HG02840 (cell line): ENCODE measurements around the gene B4GALT3.
A peak's percentile ranks its signal among the peaks of the same experiment; 100 is the strongest.

Experiments
- ATAC-seq: cut with Tn5 transposase; IDR thresholded peaks from one replicate; pipeline ENCODE4 v1.9.1; 2021; ENCODE audit warnings: mild to moderate bottlenecking, moderate library complexity, moderate number of reproducible peaks; ENCODE audit not compliant: unreplicated experiment, low FRiP score

The B4GALT3 gene

GRCh38 chr1:161206411-161207140 is 29.3 kb upstream of the B4GALT3 start:
- no peak for ATAC-seq

DNA sequence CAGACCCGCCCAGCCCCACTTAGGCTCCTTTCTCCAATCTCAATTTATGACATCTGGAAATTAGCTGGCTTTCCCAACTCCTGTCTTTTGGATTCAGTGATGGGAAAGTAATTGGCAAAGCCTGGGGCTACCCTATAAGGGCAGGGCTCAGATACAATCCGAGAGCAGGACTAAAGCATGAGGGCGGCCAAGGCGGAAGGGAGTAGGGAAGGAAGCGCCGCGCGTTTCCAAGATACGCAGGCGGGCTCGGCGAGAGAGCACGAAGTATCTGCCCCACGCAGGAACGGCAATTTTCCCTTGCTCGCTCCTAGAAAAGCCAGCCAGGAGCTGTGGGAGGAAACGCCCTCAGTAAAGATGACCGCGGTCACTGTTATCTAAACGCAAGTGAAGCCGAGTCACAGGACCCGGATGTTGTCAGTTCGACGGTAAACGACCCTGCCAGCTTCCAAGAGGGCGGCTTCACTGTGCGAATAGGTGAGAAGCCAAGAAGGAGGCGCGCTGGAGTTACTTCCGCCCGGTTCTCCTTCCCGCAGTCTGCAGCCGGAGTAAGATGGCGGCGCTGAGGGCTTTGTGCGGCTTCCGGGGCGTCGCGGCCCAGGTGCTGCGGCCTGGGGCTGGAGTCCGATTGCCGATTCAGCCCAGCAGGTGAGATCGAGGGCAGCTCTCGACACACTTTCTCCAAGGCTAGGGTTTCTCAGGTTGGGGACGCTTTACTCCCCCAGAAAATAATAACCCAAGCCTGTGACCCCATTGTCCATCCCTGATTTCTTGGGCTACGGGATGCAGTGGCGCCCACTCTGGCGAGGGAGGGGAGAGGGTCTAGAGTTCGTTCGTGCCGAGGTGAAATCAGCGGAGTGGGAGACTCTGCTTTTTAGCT is 24.8 kb upstream of the B4GALT3 start, which contains the start of gene NDUFS2:
TSS of gene NDUFS2 (plus strand) at position 532 of the 877 bp plus-strand sequence. CDS start at position 551, 19 bp downstream.
- peak; percentile 89 for ATAC-seq

DNA sequence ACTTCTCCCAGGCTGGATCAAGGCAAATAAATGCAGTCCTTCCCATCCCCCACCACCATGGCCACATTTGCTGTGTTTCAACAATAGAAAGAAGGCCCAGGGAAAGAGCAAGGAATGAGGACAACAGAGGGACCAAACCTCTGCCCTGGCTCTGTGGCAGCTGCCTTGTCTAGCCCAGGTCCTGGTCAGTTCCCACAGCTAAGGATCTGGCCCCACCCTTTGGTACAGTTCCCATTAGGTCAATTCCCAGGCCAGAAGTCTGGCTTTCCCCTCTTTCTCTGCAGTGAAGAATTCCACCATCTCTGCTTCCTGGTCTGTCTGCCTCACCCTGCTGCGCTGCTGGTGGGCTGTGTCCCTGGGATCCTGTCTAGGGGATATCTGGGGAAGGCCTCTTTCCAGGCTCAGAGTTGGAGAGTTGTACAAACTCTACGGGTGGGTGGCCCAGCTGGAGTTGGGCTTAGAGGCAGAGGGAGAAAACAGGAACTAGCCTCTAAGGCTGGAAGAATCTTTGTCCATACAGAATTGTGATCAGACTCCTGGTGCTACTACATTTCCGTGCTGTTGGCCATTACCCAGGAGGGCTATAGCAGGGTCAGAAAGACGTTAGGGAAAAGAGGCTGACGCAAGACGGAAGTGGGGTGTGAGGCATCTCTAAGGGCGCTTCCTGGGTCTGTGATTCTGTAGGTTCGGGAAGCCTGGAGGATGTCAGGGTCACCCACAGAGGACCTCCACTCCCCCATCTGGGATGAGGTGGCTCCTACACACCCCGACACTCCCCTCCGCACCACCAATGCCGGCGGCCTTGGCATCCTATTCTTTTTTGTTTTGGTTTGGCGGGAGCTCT is 23.9 kb upstream of the B4GALT3 start:
- no peak for ATAC-seq

DNA sequence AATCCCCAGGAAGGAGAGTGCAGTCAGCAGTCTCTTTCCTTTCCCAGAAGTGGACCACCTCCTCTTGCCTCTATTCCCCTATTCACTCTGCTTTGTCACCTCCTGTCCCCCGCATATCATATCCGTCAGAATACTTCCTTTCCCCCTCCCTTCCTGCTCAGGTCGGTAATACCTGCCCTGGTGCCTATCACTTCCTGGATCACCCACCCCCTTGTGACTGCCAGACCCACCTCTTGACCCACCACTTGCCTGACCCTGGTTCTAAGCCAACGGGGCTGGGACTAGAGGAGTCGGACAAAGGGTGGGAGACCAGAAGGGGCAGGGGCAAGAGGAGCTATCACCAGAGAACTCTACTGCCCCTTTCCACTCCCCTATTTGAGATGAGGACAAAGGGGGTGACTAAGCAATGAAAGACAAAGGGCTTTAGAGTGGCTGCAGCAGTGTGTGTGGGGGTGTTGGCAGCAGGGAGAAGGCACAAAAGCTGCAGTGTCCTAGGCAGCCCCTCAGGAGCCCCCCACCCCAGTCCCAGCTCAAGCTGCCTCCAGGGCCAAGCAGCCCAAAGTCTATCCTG is 23.2 kb upstream of the B4GALT3 start:
- ATAC-seq: no peak

- ATAC-seq: no peak
Observed at GRCh38 chr1:161199506-161200139, 22.3 kb upstream of the B4GALT3 start.

GRCh38 chr1:161198897-161199431 is 21.7 kb upstream of the B4GALT3 start, which contains the start of gene ADAMTS4:
TSS of gene ADAMTS4 (minus strand) at chr1:161199054. CDS start at chr1:161198627, 427 bp downstream.
- no peak for ATAC-seq

DNA sequence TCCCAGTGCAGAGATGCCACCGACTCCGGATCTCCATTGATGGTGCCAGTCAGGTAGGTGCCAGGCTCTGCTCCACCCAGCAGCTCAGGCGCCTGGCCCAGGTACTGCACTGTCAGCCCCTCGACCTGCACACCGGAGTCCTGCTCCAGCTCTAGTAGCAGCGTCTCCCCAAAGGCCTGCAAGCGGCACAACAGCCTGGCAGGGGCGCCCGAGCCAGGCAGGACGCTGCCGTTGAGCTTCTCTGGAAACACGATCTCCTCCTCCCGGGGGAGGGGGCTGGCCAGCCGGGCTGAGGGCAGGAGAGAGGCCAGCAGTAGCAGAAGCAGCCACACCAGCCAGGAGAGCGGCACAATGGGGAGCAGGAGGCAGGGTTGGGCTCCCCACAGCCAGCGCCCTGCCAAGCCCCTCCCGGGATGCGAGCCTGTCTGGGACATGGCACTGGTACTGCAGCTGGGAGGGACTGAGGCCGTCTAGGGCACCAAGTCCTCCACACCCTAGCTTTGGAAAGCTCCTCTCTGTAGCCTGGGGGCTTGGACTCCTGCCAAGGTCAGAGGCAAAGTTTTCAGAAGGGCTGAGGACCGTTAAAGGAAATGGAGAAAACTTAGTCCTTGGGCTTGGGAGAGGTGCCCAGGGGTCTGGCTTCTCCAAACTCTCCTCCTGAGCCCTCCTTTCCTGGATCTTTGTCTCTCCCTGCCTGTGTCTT is 21.0 kb upstream of the B4GALT3 start:
- ATAC-seq: no peak

GRCh38 chr1:161197560-161198193 is 20.4 kb upstream of the B4GALT3 start:
- ATAC-seq: no peak

- ATAC-seq: no peak
Observed at GRCh38 chr1:161196521-161197451, 19.5 kb upstream of the B4GALT3 start.

- no peak for ATAC-seq
Observed at GRCh38 chr1:161196111-161196510, 18.8 kb upstream of the B4GALT3 start.

- ATAC-seq: no peak
Observed at GRCh38 chr1:161195171-161195570, 17.9 kb upstream of the B4GALT3 start.

DNA sequence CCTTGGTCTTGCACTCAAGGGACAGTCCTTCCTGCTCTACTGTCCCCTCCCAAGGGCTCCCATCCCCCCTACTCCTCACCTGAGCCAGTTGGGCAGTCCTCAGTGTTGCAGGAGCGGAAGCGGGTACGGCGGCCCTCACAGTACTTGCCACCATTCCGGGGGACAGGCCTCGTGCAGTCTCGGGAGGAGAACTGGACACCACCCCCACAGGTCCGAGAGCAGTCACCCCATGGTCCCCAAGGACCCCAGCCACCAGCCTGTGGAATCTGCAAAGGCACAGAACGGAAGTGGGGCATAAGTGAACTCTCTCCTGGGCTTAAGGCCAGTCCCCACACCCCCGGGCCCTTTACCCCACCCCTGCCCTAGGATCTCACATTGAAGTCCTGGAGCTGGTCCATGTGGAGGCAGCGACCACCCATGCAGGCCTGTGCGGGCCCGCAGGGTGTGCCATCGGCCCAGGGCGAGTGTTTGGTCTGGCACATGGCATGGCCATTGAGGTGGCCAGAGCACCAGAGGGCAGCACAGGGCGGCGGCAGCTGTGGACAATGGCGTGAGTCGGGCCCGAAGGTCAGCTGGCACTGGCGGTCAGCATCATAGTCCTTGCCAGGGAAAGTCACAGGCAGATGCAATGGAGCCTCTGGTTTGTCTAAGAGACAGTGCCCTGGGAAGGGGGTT is 16.4 kb upstream of the B4GALT3 start:
- no peak for ATAC-seq

DNA sequence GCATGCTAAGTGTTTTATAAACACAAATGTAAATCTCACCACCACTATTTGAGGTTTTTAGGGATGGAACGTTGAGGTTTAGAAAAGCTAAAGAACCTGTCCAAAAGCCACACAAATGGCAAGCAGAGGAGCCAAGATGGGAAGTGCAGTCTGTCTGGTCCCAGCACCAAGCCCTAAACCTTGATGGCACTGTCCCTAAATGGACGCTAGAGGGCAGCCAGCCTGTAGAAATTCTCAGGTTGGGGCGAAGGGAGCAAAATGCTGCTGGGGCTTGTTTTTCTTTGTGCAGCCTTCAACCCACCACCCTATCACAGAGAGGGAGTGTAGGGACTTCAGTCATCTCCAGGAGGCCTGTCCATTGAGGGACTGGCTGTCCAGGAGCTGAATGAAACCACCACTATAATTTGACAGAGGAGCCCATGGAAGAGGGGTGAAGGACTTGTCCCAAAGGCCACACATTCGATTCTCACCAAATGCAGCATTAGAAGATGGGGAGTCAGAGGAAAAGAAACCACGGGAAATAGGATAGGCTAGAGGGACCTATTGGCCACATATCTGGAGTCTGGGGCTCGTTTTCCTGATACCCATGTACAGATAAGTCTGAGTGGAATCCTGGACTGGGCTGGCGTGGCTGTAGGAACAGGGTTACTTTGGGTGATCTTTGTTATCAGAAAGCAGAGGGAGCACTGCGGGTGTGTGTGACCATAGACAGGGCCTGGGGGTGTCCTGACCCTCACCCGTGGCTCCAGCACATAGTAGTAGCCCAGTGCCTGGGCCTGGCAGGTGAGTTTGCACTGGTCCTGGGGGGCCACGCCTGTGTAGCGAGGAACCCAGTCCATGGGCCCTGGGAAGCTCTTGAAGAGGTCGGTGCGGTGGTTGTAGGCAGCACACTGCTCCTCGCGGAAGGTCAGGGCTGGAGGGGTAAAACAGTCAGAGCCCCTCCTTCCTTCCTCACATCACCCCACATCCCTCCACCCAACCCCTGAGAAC is 15.5 kb upstream of the B4GALT3 start:
- ATAC-seq: no peak

- ATAC-seq: no peak
Observed at GRCh38 chr1:161191971-161192370, 14.7 kb upstream of the B4GALT3 start.

DNA sequence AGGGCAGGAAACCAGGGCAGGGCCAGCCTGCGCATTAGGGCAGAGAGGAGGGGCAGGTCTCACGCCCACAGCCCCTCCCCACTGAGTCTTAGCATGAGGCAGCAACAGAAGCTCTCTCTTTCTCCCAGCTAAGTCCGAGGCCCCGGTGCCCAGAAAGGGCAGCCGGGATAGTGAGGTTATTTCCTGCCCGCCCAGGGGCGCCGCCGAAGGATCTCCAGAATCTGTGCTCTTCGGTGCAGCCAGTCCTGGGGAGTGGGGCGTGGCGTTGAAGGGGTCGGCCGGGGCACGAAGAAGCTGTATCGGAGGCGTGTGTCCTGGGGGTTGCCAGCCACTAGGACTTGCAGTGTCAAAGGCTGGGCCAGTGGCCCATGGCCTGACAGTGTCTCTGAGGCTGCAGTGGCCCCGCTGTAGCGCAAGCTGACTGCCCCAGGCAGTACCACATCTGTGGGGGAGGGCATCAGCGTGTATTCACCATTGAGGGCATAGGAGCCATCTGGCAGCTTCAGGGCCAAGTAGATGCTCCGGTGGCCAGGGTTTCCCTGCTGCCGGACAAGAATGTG is 13.7 kb upstream of the B4GALT3 start:
- no peak for ATAC-seq
